Measurements from ENCODE around the gene PPFIA4.

DNA sequence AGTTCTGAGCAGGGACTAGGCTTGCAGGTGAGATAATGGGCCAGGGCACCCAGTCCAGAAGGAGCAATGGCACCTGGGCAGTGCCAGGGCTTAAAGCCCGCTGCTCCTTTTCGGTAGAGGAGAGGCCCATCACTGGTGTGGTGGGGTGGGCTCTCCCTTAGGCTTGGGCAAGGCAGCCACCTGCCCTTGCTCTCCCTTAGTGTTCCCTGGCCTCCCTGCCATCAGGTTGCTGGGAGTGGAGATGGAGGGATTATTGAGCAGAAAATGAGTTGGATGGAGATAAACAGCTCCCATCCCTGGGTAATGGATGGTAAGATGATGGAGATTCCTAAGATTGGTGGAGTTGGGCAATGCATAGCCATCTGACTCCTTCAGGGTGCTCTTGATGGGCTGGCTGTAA lies 51.7 kb downstream of the PPFIA4 start:
- TF ChIP-seq, protein P1, sequence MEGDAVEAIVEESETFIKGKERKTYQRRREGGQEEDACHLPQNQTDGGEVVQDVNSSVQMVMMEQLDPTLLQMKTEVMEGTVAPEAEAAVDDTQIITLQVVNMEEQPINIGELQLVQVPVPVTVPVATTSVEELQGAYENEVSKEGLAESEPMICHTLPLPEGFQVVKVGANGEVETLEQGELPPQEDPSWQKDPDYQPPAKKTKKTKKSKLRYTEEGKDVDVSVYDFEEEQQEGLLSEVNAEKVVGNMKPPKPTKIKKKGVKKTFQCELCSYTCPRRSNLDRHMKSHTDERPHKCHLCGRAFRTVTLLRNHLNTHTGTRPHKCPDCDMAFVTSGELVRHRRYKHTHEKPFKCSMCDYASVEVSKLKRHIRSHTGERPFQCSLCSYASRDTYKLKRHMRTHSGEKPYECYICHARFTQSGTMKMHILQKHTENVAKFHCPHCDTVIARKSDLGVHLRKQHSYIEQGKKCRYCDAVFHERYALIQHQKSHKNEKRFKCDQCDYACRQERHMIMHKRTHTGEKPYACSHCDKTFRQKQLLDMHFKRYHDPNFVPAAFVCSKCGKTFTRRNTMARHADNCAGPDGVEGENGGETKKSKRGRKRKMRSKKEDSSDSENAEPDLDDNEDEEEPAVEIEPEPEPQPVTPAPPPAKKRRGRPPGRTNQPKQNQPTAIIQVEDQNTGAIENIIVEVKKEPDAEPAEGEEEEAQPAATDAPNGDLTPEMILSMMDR (IDR thresholded peaks at IDR 0.05), result no peak
- no peak for TF ChIP-seq POLR2A (IDR thresholded peaks at IDR 0.05)
- no peak for TF ChIP-seq EP300 (IDR thresholded peaks at IDR 0.05)
